Chondrocyte (in vitro differentiated cells): ENCODE measurements around the gene TLR8. TPM values are rescaled to one million over a fixed set of nuclear protein-coding genes. Genes with fewer than 3 reads are reported as not detected.

Experiments used
- DNase-seq: peaks from one replicate; pipeline ENCODE4 v3.0.0; 2021; ENCODE audit warnings: mixed read lengths, low spot score
- H3K27ac Mint-ChIP-seq: one replicate; pipeline ENCODE4 v1.8.0; 2021; ENCODE audit warnings: mild to moderate bottlenecking, moderate library complexity, mixed read lengths; ENCODE audit not compliant: unreplicated experiment
- H3K27me3 Mint-ChIP-seq: 2 replicates; pipeline ENCODE4 v1.8.0; 2021; ENCODE audit warnings: low read depth, mixed read lengths
- H3K36me3 Mint-ChIP-seq: 2 replicates; pipeline ENCODE4 v1.8.0; 2021; ENCODE audit warnings: low read depth, mixed read lengths
- H3K4me1 Mint-ChIP-seq: 2 replicates; pipeline ENCODE4 v1.8.0; 2021; ENCODE audit warnings: low read depth, mild to moderate bottlenecking, mixed read lengths
- H3K4me3 Mint-ChIP-seq: one replicate; pipeline ENCODE4 v1.8.0; 2021; ENCODE audit warnings: mild to moderate bottlenecking, moderate library complexity, mixed read lengths; ENCODE audit not compliant: unreplicated experiment
- H3K9me3 Mint-ChIP-seq: 2 replicates; pipeline ENCODE4 v1.8.0; 2021; ENCODE audit warnings: low read depth, mixed read lengths
- CTCF ChIP-seq: fragments of 200-600 bp; sonication (generic); IDR thresholded peaks from 2 replicates; pipeline ENCODE4 v1.5.0; 2021; ENCODE audit warnings: antibody characterized with exemption, mild to moderate bottlenecking, moderate library complexity
- total RNA-seq: library from RNA; stranded (reverse); gene quantifications from 3 replicates; pipeline ENCODE4 v1.2.1, GENCODE V29; 2021

The TLR8 gene
- total RNA-seq, 1 donor from 2014 or later, result not detected

GRCh38 chrX:12903646-12904045, 2.8 kb upstream of the TLR8 start:
- Mint-ChIP-seq H3K27me3 (peaks cover 2% of the 10 kb centered on the region), H3K36me3 (no peaks in the 10 kb centered on the region), H3K9me3 (no peaks in the 10 kb centered on the region), H3K4me3 (no peak overlapping the region), H3K4me1 (no peaks in the 10 kb centered on the region), H3K27ac (no peak overlapping the region)
- DNase-seq, result no peak
- no peak for TF ChIP-seq CTCF

GRCh38 chrX:12910423-12911121, 4.2 kb downstream of the TLR8 start:
- Mint-ChIP-seq H3K36me3 (no peaks in the 10 kb centered on the region), H3K27me3 (no peaks in the 10 kb centered on the region), H3K9me3 (peaks cover 4% of the 10 kb centered on the region), H3K27ac (no peak overlapping the region), H3K4me3 (no peak overlapping the region), H3K4me1 (no peaks in the 10 kb centered on the region)
- no peak for DNase-seq
- no peak for TF ChIP-seq CTCF

GRCh38 chrX:12911122-12911470, 4.7 kb downstream of the TLR8 start:
- H3K9me3 Mint-ChIP-seq, result peaks cover 4% of the 10 kb centered on the region
- no peak overlapping the region for H3K4me3 Mint-ChIP-seq
- H3K27me3 Mint-ChIP-seq, result no peaks in the 10 kb centered on the region
- no peak for DNase-seq
- no peaks in the 10 kb centered on the region for H3K4me1 Mint-ChIP-seq
- no peak for TF ChIP-seq CTCF
- H3K36me3 Mint-ChIP-seq, result no peaks in the 10 kb centered on the region
- no peak overlapping the region for H3K27ac Mint-ChIP-seq

GRCh38 chrX:12912791-12913482, 6.5 kb downstream of the TLR8 start:
- H3K4me1 Mint-ChIP-seq, result no peaks in the 10 kb centered on the region
- no peak for DNase-seq
- TF ChIP-seq CTCF, result no peak
- H3K9me3 Mint-ChIP-seq, result peaks cover 4% of the 10 kb centered on the region
- H3K4me3 Mint-ChIP-seq, result no peak overlapping the region
- H3K27ac Mint-ChIP-seq, result no peak overlapping the region
- peaks cover 1% of the 10 kb centered on the region for H3K27me3 Mint-ChIP-seq
- no peaks in the 10 kb centered on the region for H3K36me3 Mint-ChIP-seq

- no peak for TF ChIP-seq CTCF
- Mint-ChIP-seq H3K4me1 (no peaks in the 10 kb centered on the region), H3K27ac (no peak overlapping the region), H3K36me3 (no peaks in the 10 kb centered on the region), H3K27me3 (peaks cover 5% of the 10 kb centered on the region), H3K4me3 (no peak overlapping the region), H3K9me3 (peaks cover 6% of the 10 kb centered on the region)
- DNase-seq, result no peak
These were observed 11.3 kb downstream of the TLR8 start for GRCh38 chrX:12917753-12918152.
